HL-60 (cell line): ENCODE measurements around the gene C17orf67.

Source experiments
- CTCF ChIP-seq: IDR thresholded peaks from one replicate; pipeline ENCODE4 v1.5.1; 2011; ENCODE audit warnings: low read length, control low read depth, inconsistent platforms; ENCODE audit not compliant: insufficient read depth
- POLR2AphosphoS5 ChIP-seq: IDR thresholded peaks from 2 replicates; pipeline ENCODE4 v1.6.1; 2012; ENCODE audit warnings: low read depth
- SPI1 ChIP-seq: IDR thresholded peaks from 2 replicates; pipeline ENCODE4 v1.6.1; 2012; ENCODE audit warnings: low read depth, mild to moderate bottlenecking, borderline replicate concordance

GRCh38 chr17:56835264-56835585 lies 1.5 kb upstream of the C17orf67 start:
- TF ChIP-seq CTCF (no peak), POLR2AphosphoS5 (no peak), SPI1 (no peak)
